ENCODE data around the gene TPP2.
A peak's percentile ranks its signal among the peaks of the same experiment; 100 is the strongest.

The TPP2 gene

DNA sequence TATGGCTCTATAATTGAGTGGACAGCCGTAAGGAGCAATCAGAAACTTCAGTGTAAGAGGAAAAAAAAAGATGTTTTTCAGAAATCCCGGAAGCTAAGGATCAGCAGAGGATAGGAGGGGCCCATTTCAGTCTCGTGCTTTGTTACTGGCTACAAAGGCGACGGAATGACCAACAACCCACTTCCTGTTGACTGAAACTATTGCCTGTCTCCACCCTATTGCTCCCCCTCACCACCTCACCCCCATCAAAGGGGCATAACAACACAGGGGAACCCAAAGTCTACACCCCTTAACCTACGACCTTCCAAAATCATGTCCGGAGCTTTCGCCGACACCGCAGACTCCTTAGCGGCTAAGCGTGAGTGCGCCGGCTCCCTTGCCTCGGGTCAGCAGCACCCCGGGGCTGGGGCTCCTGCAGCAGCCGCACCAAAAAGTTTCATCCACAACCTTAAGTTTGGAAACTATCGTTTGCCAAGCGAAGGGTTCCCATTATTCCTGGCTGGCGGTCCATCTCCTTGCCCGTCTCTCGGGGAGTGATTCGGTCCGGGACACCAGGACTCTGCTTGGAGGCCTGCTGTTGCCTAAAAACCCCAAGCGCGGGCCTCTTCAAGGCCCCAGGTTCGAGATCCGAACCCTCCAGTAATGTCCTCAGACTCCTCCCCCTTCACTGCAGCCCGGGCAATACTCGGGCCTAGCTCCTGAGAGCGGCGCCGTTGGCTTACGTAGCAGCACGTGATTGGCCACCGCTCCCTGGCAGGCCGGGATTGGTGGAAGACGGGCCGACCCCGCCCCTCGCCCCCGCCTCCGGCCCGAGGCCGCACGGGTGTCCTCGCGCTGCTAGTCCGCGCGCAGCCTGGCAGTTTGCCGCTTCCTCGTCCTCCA is at the start of gene TPP2:
TPP2 (plus strand) TSS at position 840 of the 882 bp plus-strand sequence. CDS start 53 bp downstream, outside the sequence.
- Histone ChIP-seq H3K4me3 (ENCODE audit: low read depth, low read length) (peak within 1 kb of the TSS; percentile 93), H3K4me1 (ENCODE audit: control insufficient read depth, insufficient read depth, low read length) (peaks cover 4% of the 10 kb centered on the region)

GRCh38 chr13:102548811-102549210 is 48.0 kb upstream of the TPP2 start:
- Histone ChIP-seq H3K4me1 (ENCODE audit: control insufficient read depth, insufficient read depth, low read length) (no peaks in the 10 kb centered on the region), H3K9me3 (ENCODE audit: control insufficient read depth, insufficient read depth, low read length) (no peaks in the 10 kb centered on the region), H3K9ac (ENCODE audit: low read depth, low read length) (no peak overlapping the region), H3K4me3 (ENCODE audit: low read depth, low read length) (no peak overlapping the region), H3K36me3 (ENCODE audit: control insufficient read depth, insufficient read depth, low read length) (no peaks in the 10 kb centered on the region), H3K27me3 (ENCODE audit: control insufficient read depth, insufficient read depth, low read length) (no peaks in the 10 kb centered on the region)

More for the DNA sequence above, at the start of gene TPP2:
- H3K36me3 ChIP-seq (ENCODE audit: control insufficient read depth, insufficient read depth, low read length) = no peaks in the 10 kb centered on the region
- H3K9ac ChIP-seq (ENCODE audit: low read depth, low read length) = peak within 1 kb of the TSS; percentile 93
- no peaks in the 10 kb centered on the region for H3K9me3 ChIP-seq (ENCODE audit: control insufficient read depth, insufficient read depth, low read length)
- no peaks in the 10 kb centered on the region for H3K27me3 ChIP-seq (ENCODE audit: control insufficient read depth, insufficient read depth, low read length)

GRCh38 chr13:102550507-102550906 is 46.3 kb upstream of the TPP2 start:
- Histone ChIP-seq H3K9ac (ENCODE audit: low read depth, low read length) (no peak overlapping the region), H3K9me3 (ENCODE audit: control insufficient read depth, insufficient read depth, low read length) (no peaks in the 10 kb centered on the region), H3K27me3 (ENCODE audit: control insufficient read depth, insufficient read depth, low read length) (no peaks in the 10 kb centered on the region), H3K36me3 (ENCODE audit: control insufficient read depth, insufficient read depth, low read length) (no peaks in the 10 kb centered on the region), H3K4me3 (ENCODE audit: low read depth, low read length) (no peak overlapping the region), H3K4me1 (ENCODE audit: control insufficient read depth, insufficient read depth, low read length) (no peaks in the 10 kb centered on the region)

DNA sequence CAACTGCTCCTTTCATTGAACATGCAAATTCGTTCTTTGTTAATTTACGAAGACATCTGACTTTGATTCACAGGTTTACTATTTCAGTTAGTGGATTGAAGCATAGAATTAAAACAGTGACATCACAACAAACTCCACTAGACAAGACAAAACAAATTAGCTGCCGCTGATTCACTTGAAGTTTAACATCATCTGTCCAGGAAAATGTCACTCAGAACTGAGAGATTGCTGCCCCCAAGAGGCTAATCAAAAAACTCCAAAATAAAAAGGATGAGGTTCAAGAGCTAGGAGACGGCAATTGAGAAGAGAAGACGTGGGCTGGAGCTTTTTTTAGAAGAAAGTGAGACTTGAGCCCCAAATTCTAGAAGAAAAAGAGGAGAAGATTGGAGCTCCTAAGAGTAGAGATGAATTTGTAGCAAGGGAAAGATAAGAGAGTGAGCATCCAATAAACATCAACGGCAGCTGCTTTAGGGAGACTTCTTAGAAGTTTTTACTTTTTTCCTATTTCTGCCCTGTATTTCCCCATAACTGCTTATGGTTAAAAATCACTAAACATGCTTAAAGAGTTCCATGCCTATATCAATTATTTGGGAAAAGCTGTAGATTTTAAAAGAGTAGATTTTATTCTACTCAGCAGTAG is 40.8 kb upstream of the TPP2 start:
- no peaks in the 10 kb centered on the region for H3K9me3 ChIP-seq (ENCODE audit: control insufficient read depth, insufficient read depth, low read length)

GRCh38 chr13:102556806-102557205 is 40.0 kb upstream of the TPP2 start:
- Histone ChIP-seq H3K9ac (ENCODE audit: low read depth, low read length) (no peak overlapping the region), H3K4me1 (ENCODE audit: control insufficient read depth, insufficient read depth, low read length) (no peaks in the 10 kb centered on the region)

More for the DNA sequence above, 40.8 kb upstream of the TPP2 start:
- Histone ChIP-seq H3K36me3 (ENCODE audit: control insufficient read depth, insufficient read depth, low read length) (no peaks in the 10 kb centered on the region), H3K9ac (ENCODE audit: low read depth, low read length) (no peak overlapping the region), H3K4me3 (ENCODE audit: low read depth, low read length) (no peak overlapping the region), H3K4me1 (ENCODE audit: control insufficient read depth, insufficient read depth, low read length) (no peaks in the 10 kb centered on the region), H3K27me3 (ENCODE audit: control insufficient read depth, insufficient read depth, low read length) (no peaks in the 10 kb centered on the region)

GRCh38 chr13:102558029-102558428 is 38.8 kb upstream of the TPP2 start:
- H3K9me3 ChIP-seq (ENCODE audit: control insufficient read depth, insufficient read depth, low read length) = no peaks in the 10 kb centered on the region
- no peak overlapping the region for H3K4me3 ChIP-seq (ENCODE audit: low read depth, low read length)
- H3K27me3 ChIP-seq (ENCODE audit: control insufficient read depth, insufficient read depth, low read length) = no peaks in the 10 kb centered on the region
- H3K36me3 ChIP-seq (ENCODE audit: control insufficient read depth, insufficient read depth, low read length) = no peaks in the 10 kb centered on the region
- H3K4me1 ChIP-seq (ENCODE audit: control insufficient read depth, insufficient read depth, low read length) = no peaks in the 10 kb centered on the region
- H3K9ac ChIP-seq (ENCODE audit: low read depth, low read length) = no peak overlapping the region

More at GRCh38 chr13:102556806-102557205, 40.0 kb upstream of the TPP2 start:
- Histone ChIP-seq H3K4me3 (ENCODE audit: low read depth, low read length) (no peak overlapping the region), H3K36me3 (ENCODE audit: control insufficient read depth, insufficient read depth, low read length) (no peaks in the 10 kb centered on the region), H3K27me3 (ENCODE audit: control insufficient read depth, insufficient read depth, low read length) (no peaks in the 10 kb centered on the region), H3K9me3 (ENCODE audit: control insufficient read depth, insufficient read depth, low read length) (no peaks in the 10 kb centered on the region)

DNA sequence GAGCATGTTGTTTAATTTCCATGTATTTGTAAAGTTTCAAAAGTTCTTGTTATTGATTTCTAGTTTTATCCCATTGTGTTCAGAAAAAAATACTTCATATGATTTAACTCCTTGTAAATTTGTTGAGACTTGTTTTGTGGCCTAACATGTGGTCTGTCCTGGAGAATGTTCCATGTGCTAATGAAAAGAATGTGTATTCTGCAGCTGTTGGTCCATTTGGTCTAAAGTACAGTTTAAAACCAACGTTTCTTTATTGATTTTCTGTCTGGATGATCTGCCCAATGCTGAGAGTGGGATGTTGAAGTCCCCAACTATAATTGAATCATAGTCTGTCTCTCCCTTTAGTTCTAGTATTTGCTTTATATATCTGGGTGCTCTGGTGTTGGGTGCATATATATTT is 34.9 kb upstream of the TPP2 start:
- Histone ChIP-seq H3K4me3 (ENCODE audit: low read depth, low read length) (no peak overlapping the region), H3K36me3 (ENCODE audit: control insufficient read depth, insufficient read depth, low read length) (no peaks in the 10 kb centered on the region), H3K27me3 (ENCODE audit: control insufficient read depth, insufficient read depth, low read length) (no peaks in the 10 kb centered on the region), H3K4me1 (ENCODE audit: control insufficient read depth, insufficient read depth, low read length) (no peaks in the 10 kb centered on the region), H3K9ac (ENCODE audit: low read depth, low read length) (no peak overlapping the region), H3K9me3 (ENCODE audit: control insufficient read depth, insufficient read depth, low read length) (no peaks in the 10 kb centered on the region)

DNA sequence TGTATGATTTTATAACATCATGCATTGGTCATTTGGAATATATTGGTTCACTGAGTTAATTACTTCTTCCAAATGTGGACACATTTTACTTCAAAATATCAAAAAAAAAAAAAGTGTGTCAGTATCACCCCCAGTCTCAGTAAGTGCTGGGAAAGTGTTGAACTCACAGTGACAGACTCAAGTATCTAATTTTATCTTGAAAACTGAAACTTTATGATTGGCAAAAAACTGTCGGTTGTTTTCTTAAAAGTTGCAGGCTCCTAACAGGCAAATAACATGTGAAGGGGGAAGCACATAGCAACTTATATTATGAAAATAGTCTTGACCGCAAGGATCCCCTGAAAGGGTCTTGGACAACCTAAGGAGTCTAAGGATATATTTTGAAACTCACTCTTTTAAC is 33.5 kb upstream of the TPP2 start:
- Histone ChIP-seq H3K4me3 (ENCODE audit: low read depth, low read length) (no peak overlapping the region), H3K9me3 (ENCODE audit: control insufficient read depth, insufficient read depth, low read length) (no peaks in the 10 kb centered on the region), H3K36me3 (ENCODE audit: control insufficient read depth, insufficient read depth, low read length) (no peaks in the 10 kb centered on the region), H3K9ac (ENCODE audit: low read depth, low read length) (no peak overlapping the region), H3K27me3 (ENCODE audit: control insufficient read depth, insufficient read depth, low read length) (no peaks in the 10 kb centered on the region), H3K4me1 (ENCODE audit: control insufficient read depth, insufficient read depth, low read length) (no peaks in the 10 kb centered on the region)

- no peaks in the 10 kb centered on the region for H3K27me3 ChIP-seq (ENCODE audit: control insufficient read depth, insufficient read depth, low read length)
- no peak overlapping the region for H3K9ac ChIP-seq (ENCODE audit: low read depth, low read length)
- H3K4me1 ChIP-seq (ENCODE audit: control insufficient read depth, insufficient read depth, low read length) = no peaks in the 10 kb centered on the region
- H3K4me3 ChIP-seq (ENCODE audit: low read depth, low read length) = no peak overlapping the region
- H3K36me3 ChIP-seq (ENCODE audit: control insufficient read depth, insufficient read depth, low read length) = no peaks in the 10 kb centered on the region
- H3K9me3 ChIP-seq (ENCODE audit: control insufficient read depth, insufficient read depth, low read length) = no peaks in the 10 kb centered on the region
Measured at GRCh38 chr13:102564564-102564963, 32.2 kb upstream of the TPP2 start.

DNA sequence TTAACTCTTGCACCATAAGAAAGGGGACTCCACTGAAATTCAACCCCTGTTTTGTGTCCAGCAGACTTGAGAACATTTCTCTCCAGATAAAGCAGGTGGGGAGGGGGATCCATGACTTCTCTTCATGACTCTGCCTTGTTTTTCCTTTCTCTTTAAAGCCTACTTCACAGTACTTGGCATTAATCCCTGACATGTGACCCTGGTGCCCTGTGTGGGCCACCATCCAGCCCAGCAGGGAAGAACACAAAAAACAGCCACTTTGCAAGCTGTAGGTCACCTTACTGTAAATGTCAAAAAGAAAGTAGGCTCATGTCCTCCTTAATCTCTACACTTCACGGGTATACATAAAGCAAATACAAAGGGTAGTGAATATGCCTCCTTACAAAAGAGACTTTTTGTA is 30.3 kb upstream of the TPP2 start:
- Histone ChIP-seq H3K4me1 (ENCODE audit: control insufficient read depth, insufficient read depth, low read length) (no peaks in the 10 kb centered on the region), H3K36me3 (ENCODE audit: control insufficient read depth, insufficient read depth, low read length) (no peaks in the 10 kb centered on the region), H3K9ac (ENCODE audit: low read depth, low read length) (no peak overlapping the region)

GRCh38 chr13:102567857-102568256 is 28.9 kb upstream of the TPP2 start:
- H3K9ac ChIP-seq (ENCODE audit: low read depth, low read length) = no peak overlapping the region
- no peaks in the 10 kb centered on the region for H3K4me1 ChIP-seq (ENCODE audit: control insufficient read depth, insufficient read depth, low read length)
- no peaks in the 10 kb centered on the region for H3K9me3 ChIP-seq (ENCODE audit: control insufficient read depth, insufficient read depth, low read length)
- H3K27me3 ChIP-seq (ENCODE audit: control insufficient read depth, insufficient read depth, low read length) = no peaks in the 10 kb centered on the region
- no peaks in the 10 kb centered on the region for H3K36me3 ChIP-seq (ENCODE audit: control insufficient read depth, insufficient read depth, low read length)
- H3K4me3 ChIP-seq (ENCODE audit: low read depth, low read length) = no peak overlapping the region

More for the DNA sequence above, 30.3 kb upstream of the TPP2 start:
- Histone ChIP-seq H3K27me3 (ENCODE audit: control insufficient read depth, insufficient read depth, low read length) (no peaks in the 10 kb centered on the region), H3K4me3 (ENCODE audit: low read depth, low read length) (no peak overlapping the region), H3K9me3 (ENCODE audit: control insufficient read depth, insufficient read depth, low read length) (no peaks in the 10 kb centered on the region)

GRCh38 chr13:102569488-102569887 is 27.3 kb upstream of the TPP2 start:
- Histone ChIP-seq H3K36me3 (ENCODE audit: control insufficient read depth, insufficient read depth, low read length) (no peaks in the 10 kb centered on the region), H3K27me3 (ENCODE audit: control insufficient read depth, insufficient read depth, low read length) (no peaks in the 10 kb centered on the region), H3K4me3 (ENCODE audit: low read depth, low read length) (no peak overlapping the region), H3K9me3 (ENCODE audit: control insufficient read depth, insufficient read depth, low read length) (no peaks in the 10 kb centered on the region), H3K9ac (ENCODE audit: low read depth, low read length) (no peak overlapping the region), H3K4me1 (ENCODE audit: control insufficient read depth, insufficient read depth, low read length) (no peaks in the 10 kb centered on the region)

Measured in iPS-15b (cell line).